ENCODE measurements around the gene ACSF3.

- TF ChIP-seq EZH2 (IDR thresholded peaks at IDR 0.05) (no peak), POLR2AphosphoS5 (IDR thresholded peaks at IDR 0.05; ENCODE audit: low read depth, low read length) (no peak), CTCF (IDR thresholded peaks at IDR 0.05 in 2 of 3, conservative IDR thresholded peaks at IDR 0.05 in 1 of 3; ENCODE audit: borderline replicate concordance in 1 of 3, insufficient read depth in 1 of 3, low read depth in 2 of 3, low read length in 2 of 3) (no peak), POLR2A (IDR thresholded peaks at IDR 0.05; ENCODE audit: borderline replicate concordance, extremely low read depth, insufficient read depth, insufficient read length) (no peak), REST (IDR thresholded peaks at IDR 0.05; ENCODE audit: low read depth) (no peak), JUND (IDR thresholded peaks at IDR 0.05) (no peak), SP1 (IDR thresholded peaks at IDR 0.05; ENCODE audit: low read depth) (no peak), MAX (IDR thresholded peaks at IDR 0.05) (no peak), ZNF274 (IDR thresholded peaks at IDR 0.05; ENCODE audit: low read depth, low read length) (no peak), SRF (IDR thresholded peaks at IDR 0.05; ENCODE audit: low read depth) (no peak), CEBPB (IDR thresholded peaks at IDR 0.05; ENCODE audit: low read depth) (no peak)
These were observed 101.0 kb downstream of the ACSF3 start for GRCh38 chr16:89194340-89195311.
